ENCODE measurements around the gene CPSF4. TPM values are rescaled to one million over a fixed set of nuclear protein-coding genes. Genes with fewer than 3 reads are reported as not detected.
A peak's percentile ranks its signal among the peaks of the same experiment; 100 is the strongest.
"Not testable (repeated sequence)": the region's sequence is repeated elsewhere in the genome, so short reads cannot be mapped to it uniquely, and the experiment has no call there.

The CPSF4 gene
- total and polyA plus RNA-seq, 2 donors (not counting 1 experiment from before 2014, with no cell fraction given) = 17.3 to 44.9 TPM

- peak overlapping the region; percentile 42 for H3K4me2 ChIP-seq (ENCODE audit: extremely low read depth, insufficient read depth, low read length)
- DNase-seq (ENCODE audit: low read depth in 2 of 2) = no peak
- H3K9me3 ChIP-seq (ENCODE audit: control insufficient read depth, insufficient read depth, low read depth, low read length) = no peaks in the 10 kb centered on the region
- H3K4me3 ChIP-seq (replicated peaks in 1 of 4; ENCODE audit: control extremely low read depth in 1 of 4, insufficient read depth in 1 of 4, low read depth in 3 of 4, low read length in 4 of 4) = peak overlapping the region; percentile 93 to 99 (median 99)
- peaks cover 9% of the 10 kb centered on the region for H3K36me3 ChIP-seq (ENCODE audit: control insufficient read depth, insufficient read depth, low read length)
- peaks cover 3% of the 10 kb centered on the region for H3K4me1 ChIP-seq (ENCODE audit: control insufficient read depth, extremely low read depth, insufficient read depth, low read length)
- H3K79me2 ChIP-seq (ENCODE audit: control insufficient read depth, insufficient read depth, low read length) = peaks cover 45% of the 10 kb centered on the region
- peak overlapping the region; percentile 98 for H3K27ac ChIP-seq (ENCODE audit: insufficient read depth, low read length)
- TF ChIP-seq CTCF (conservative IDR thresholded peaks at IDR 0.05 in 1 of 2, IDR thresholded peaks at IDR 0.05 in 1 of 2; ENCODE audit: low read depth in 1 of 2, low read length in 2 of 2) = no peak
- no peak for TF ChIP-seq EZH2 (IDR thresholded peaks at IDR 0.05; ENCODE audit: low read length, missing control alignments)
- H2AFZ ChIP-seq (ENCODE audit: low read length) = no peak overlapping the region
- peak overlapping the region; percentile 95 for H3K9ac ChIP-seq (ENCODE audit: insufficient read depth, low read length)
- H4K20me1 ChIP-seq (ENCODE audit: control insufficient read depth, extremely low read depth, insufficient read depth, low read length) = no peaks in the 10 kb centered on the region
- H3K27me3 ChIP-seq (ENCODE audit: control insufficient read depth, insufficient read depth, low read length) = no peaks in the 10 kb centered on the region
These were observed 60.6 kb downstream of the CPSF4 start for GRCh38 chr7:99499371-99499720.

DNA sequence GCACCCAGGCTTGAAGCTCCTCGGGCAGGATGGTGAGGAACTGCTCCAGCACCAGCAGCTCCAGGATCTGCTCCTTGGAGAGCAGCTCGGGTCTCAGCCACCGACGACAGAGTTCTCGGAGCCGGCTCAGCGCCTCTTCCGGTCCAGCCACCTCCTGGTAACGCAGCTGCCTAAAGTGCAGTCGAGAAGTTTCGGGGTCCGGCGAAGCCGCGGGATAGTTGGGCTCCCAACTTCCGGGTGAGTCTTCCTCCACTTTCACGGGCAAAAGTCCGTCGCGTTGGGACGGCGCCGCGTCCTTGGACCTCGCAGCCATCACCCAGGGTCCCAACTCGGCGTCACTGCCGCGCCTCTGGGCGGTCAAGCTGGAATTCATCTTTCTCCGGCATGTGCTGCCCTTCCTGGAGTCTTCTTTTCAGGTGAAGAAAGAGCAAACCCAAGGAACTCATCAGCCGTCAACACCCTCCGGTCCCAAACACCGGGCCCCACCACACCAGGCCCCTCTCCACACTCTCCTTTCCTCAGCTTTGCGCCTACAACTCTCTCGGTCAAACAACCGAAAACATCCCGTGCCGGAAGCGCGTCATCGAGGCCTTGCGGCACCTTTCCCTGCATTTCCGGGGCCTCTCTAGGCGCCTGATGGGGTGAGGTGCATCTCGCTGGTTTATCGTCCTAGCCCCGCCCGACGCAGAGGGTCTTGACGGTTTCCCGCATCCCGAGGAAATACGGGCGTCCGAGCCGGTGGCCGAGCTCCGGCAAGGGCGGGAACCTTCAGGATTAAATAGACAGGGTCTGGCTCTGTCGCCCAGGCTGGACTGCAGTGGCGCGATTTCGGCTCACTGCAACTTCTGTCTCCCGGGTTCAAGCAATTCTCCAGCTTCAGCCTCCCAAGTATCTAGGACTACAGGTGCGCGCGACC lies 61.2 kb downstream of the CPSF4 start, which contains the start of gene ZNF394:
Gene ZNF394, minus strand, starts transcription at position 561 of the 916 bp plus-strand sequence. Its CDS starts 188 bp downstream, at position 373.
- Histone ChIP-seq H3K27me3 (ENCODE audit: control insufficient read depth, insufficient read depth, low read length) (no peaks in the 10 kb centered on the region), H3K36me3 (ENCODE audit: control insufficient read depth, insufficient read depth, low read length) (peaks cover 9% of the 10 kb centered on the region), H3K4me1 (ENCODE audit: control insufficient read depth, extremely low read depth, insufficient read depth, low read length) (peaks cover 3% of the 10 kb centered on the region), H3K4me2 (ENCODE audit: extremely low read depth, insufficient read depth, low read length) (peak within 1 kb of the TSS; percentile 42), H3K27ac (ENCODE audit: insufficient read depth, low read length) (peak within 1 kb of the TSS; percentile 98), H3K9ac (ENCODE audit: insufficient read depth, low read length) (peak within 1 kb of the TSS; percentile 95), H3K4me3 (replicated peaks in 1 of 4; ENCODE audit: control extremely low read depth in 1 of 4, insufficient read depth in 1 of 4, low read depth in 3 of 4, low read length in 4 of 4) (peak within 1 kb of the TSS; percentile 93 to 99 (median 99)), H3K79me2 (ENCODE audit: control insufficient read depth, insufficient read depth, low read length) (peaks cover 45% of the 10 kb centered on the region), H4K20me1 (ENCODE audit: control insufficient read depth, extremely low read depth, insufficient read depth, low read length) (no peaks in the 10 kb centered on the region), H2AFZ (ENCODE audit: low read length) (peak within 1 kb of the TSS; percentile 79), H3K9me3 (ENCODE audit: control insufficient read depth, insufficient read depth, low read depth, low read length) (no peaks in the 10 kb centered on the region)
- DNase-seq (ENCODE audit: low read depth in 2 of 2) = peak; percentile 92 to 94
- no peak for TF ChIP-seq CTCF (conservative IDR thresholded peaks at IDR 0.05 in 1 of 2, IDR thresholded peaks at IDR 0.05 in 1 of 2; ENCODE audit: low read depth in 1 of 2, low read length in 2 of 2)
- TF ChIP-seq EZH2 (IDR thresholded peaks at IDR 0.05; ENCODE audit: low read length, missing control alignments) = no peak

DNA sequence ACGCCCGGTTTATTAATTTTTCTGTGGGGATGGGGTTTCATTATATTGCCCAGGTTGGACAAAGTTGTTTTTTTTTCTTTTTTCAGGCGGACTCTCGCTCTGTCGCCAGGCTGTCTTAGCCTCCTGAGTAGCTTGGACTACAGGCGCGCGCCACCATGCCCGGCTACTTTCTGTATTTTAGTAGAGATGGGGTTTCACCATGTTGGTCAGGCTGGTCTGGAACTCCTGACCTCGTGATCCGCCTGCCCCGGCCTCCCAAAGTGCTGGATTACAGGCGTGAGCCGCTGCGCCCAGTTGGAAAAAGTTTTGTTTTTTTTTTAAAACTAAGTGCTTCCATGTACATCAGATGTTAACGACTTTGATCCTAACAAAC lies 61.9 kb downstream of the CPSF4 start:
- Histone ChIP-seq H3K79me2 (ENCODE audit: control insufficient read depth, insufficient read depth, low read length) (peaks cover 49% of the 10 kb centered on the region), H3K27me3 (ENCODE audit: control insufficient read depth, insufficient read depth, low read length) (no peaks in the 10 kb centered on the region), H3K4me1 (ENCODE audit: control insufficient read depth, extremely low read depth, insufficient read depth, low read length) (peaks cover 3% of the 10 kb centered on the region), H3K9ac (ENCODE audit: insufficient read depth, low read length) (peak overlapping the region; percentile 95), H3K4me3 (replicated peaks in 1 of 4; ENCODE audit: control extremely low read depth in 1 of 4, insufficient read depth in 1 of 4, low read depth in 3 of 4, low read length in 4 of 4) (peak overlapping the region; percentile 93 to 99 (median 99)), H2AFZ (ENCODE audit: low read length) (peak overlapping the region; percentile 79), H3K4me2 (ENCODE audit: extremely low read depth, insufficient read depth, low read length) (peak overlapping the region; percentile 42), H3K9me3 (ENCODE audit: control insufficient read depth, insufficient read depth, low read depth, low read length) (no peaks in the 10 kb centered on the region), H3K36me3 (ENCODE audit: control insufficient read depth, insufficient read depth, low read length) (peaks cover 9% of the 10 kb centered on the region), H3K27ac (ENCODE audit: insufficient read depth, low read length) (peak overlapping the region; percentile 98), H4K20me1 (ENCODE audit: control insufficient read depth, extremely low read depth, insufficient read depth, low read length) (no peaks in the 10 kb centered on the region)
- DNase-seq (ENCODE audit: low read depth in 2 of 2) = no peak
- TF ChIP-seq CTCF (conservative IDR thresholded peaks at IDR 0.05 in 1 of 2, IDR thresholded peaks at IDR 0.05 in 1 of 2; ENCODE audit: low read depth in 1 of 2, low read length in 2 of 2) = no peak
- TF ChIP-seq EZH2 (IDR thresholded peaks at IDR 0.05; ENCODE audit: low read length, missing control alignments) = no peak

DNA sequence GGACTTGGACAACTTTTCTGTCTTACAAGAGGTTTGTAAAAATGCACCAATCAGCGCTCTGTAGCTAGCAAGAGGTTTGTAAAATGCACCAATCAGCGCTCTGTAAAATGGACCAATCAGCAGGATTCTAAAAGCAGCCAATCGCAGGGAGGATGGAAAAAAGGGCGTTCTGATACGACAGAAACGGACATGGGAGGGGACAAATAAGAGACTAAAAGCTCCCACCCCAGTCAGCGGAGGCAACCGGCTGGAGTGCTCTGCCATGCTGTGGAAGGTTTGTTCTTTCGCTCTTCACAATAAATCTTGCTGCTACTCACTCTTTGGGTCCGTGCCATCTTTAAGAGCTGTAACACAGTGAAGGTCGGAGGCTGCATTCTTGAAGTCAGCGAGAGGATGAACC lies 62.5 kb downstream of the CPSF4 start:
- not testable (repeated sequence) for H3K4me1 ChIP-seq (ENCODE audit: control insufficient read depth, extremely low read depth, insufficient read depth, low read length); DNase-seq (ENCODE audit: low read depth in 2 of 2); H3K4me2 ChIP-seq (ENCODE audit: extremely low read depth, insufficient read depth, low read length); H2AFZ ChIP-seq (ENCODE audit: low read length); H4K20me1 ChIP-seq (ENCODE audit: control insufficient read depth, extremely low read depth, insufficient read depth, low read length); H3K9me3 ChIP-seq (ENCODE audit: control insufficient read depth, insufficient read depth, low read depth, low read length); H3K27me3 ChIP-seq (ENCODE audit: control insufficient read depth, insufficient read depth, low read length); H3K27ac ChIP-seq (ENCODE audit: insufficient read depth, low read length); H3K36me3 ChIP-seq (ENCODE audit: control insufficient read depth, insufficient read depth, low read length); H3K9ac ChIP-seq (ENCODE audit: insufficient read depth, low read length)
- peak overlapping the region in 2 of 4 experiments; percentile 99 for H3K4me3 ChIP-seq (replicated peaks in 1 of 4; ENCODE audit: control extremely low read depth in 1 of 4, insufficient read depth in 1 of 4, low read depth in 3 of 4, low read length in 4 of 4)
- H3K79me2 ChIP-seq (ENCODE audit: control insufficient read depth, insufficient read depth, low read length) = peaks cover 54% of the 10 kb centered on the region

Data from fibroblast of lung (primary cell).